Measurements from ENCODE around the gene TRPM2.
"Not testable (repeated sequence)": the region's sequence is repeated elsewhere in the genome, so short reads cannot be mapped to it uniquely, and the experiment has no call there.

The TRPM2 gene

GRCh38 chr21:44397431-44398031 is 44.1 kb downstream of the TRPM2 start:
- H3K36me3 Mint-ChIP-seq (ENCODE audit: low read depth) = no peaks in the 10 kb centered on the region

GRCh38 chr21:44398499-44398898 is 45.1 kb downstream of the TRPM2 start:
- Mint-ChIP-seq H3K4me3 (no peak overlapping the region), H3K27me3 (no peaks in the 10 kb centered on the region), H3K9me3 (no peaks in the 10 kb centered on the region), H3K27ac (no peak overlapping the region), H3K36me3 (ENCODE audit: low read depth) (no peaks in the 10 kb centered on the region), H3K4me1 (ENCODE audit: low read depth) (no peaks in the 10 kb centered on the region)

More at GRCh38 chr21:44397431-44398031, 44.1 kb downstream of the TRPM2 start:
- no peaks in the 10 kb centered on the region for H3K27me3 Mint-ChIP-seq
- H3K4me3 Mint-ChIP-seq = no peak overlapping the region
- H3K4me1 Mint-ChIP-seq (ENCODE audit: low read depth) = no peaks in the 10 kb centered on the region
- no peaks in the 10 kb centered on the region for H3K9me3 Mint-ChIP-seq
- no peak overlapping the region for H3K27ac Mint-ChIP-seq

- no peak overlapping the region for H3K4me3 Mint-ChIP-seq
- no peaks in the 10 kb centered on the region for H3K27me3 Mint-ChIP-seq
- H3K36me3 Mint-ChIP-seq (ENCODE audit: low read depth) = no peaks in the 10 kb centered on the region
- no peak overlapping the region for H3K27ac Mint-ChIP-seq
- no peaks in the 10 kb centered on the region for H3K4me1 Mint-ChIP-seq (ENCODE audit: low read depth)
- no peaks in the 10 kb centered on the region for H3K9me3 Mint-ChIP-seq
Measured at GRCh38 chr21:44399151-44399954, 45.9 kb downstream of the TRPM2 start.

- Mint-ChIP-seq H3K36me3 (ENCODE audit: low read depth) (no peaks in the 10 kb centered on the region), H3K27ac (no peak overlapping the region)
Measured at GRCh38 chr21:44399955-44400790, 46.8 kb downstream of the TRPM2 start.

GRCh38 chr21:44400791-44401385 is 47.5 kb downstream of the TRPM2 start:
- no peaks in the 10 kb centered on the region for H3K36me3 Mint-ChIP-seq (ENCODE audit: low read depth)
- H3K4me1 Mint-ChIP-seq (ENCODE audit: low read depth) = no peaks in the 10 kb centered on the region
- no peak overlapping the region for H3K27ac Mint-ChIP-seq
- H3K27me3 Mint-ChIP-seq = no peaks in the 10 kb centered on the region
- no peak overlapping the region for H3K4me3 Mint-ChIP-seq
- H3K9me3 Mint-ChIP-seq = no peaks in the 10 kb centered on the region

More at GRCh38 chr21:44399955-44400790, 46.8 kb downstream of the TRPM2 start:
- H3K4me3 Mint-ChIP-seq = no peak overlapping the region
- H3K9me3 Mint-ChIP-seq = no peaks in the 10 kb centered on the region
- no peaks in the 10 kb centered on the region for H3K4me1 Mint-ChIP-seq (ENCODE audit: low read depth)
- H3K27me3 Mint-ChIP-seq = no peaks in the 10 kb centered on the region

- Mint-ChIP-seq H3K36me3 (ENCODE audit: low read depth) (no peaks in the 10 kb centered on the region), H3K4me1 (ENCODE audit: low read depth) (no peaks in the 10 kb centered on the region), H3K9me3 (no peaks in the 10 kb centered on the region), H3K27me3 (no peaks in the 10 kb centered on the region), H3K4me3 (no peak overlapping the region), H3K27ac (no peak overlapping the region)
Measured at GRCh38 chr21:44401386-44402160, 48.2 kb downstream of the TRPM2 start.

- H3K27ac Mint-ChIP-seq = no peak overlapping the region
- H3K36me3 Mint-ChIP-seq (ENCODE audit: low read depth) = no peaks in the 10 kb centered on the region
- H3K4me3 Mint-ChIP-seq = no peak overlapping the region
- no peaks in the 10 kb centered on the region for H3K9me3 Mint-ChIP-seq
- H3K27me3 Mint-ChIP-seq = no peaks in the 10 kb centered on the region
- peaks cover 5% of the 10 kb centered on the region for H3K4me1 Mint-ChIP-seq (ENCODE audit: low read depth)
Measured at GRCh38 chr21:44402323-44403105, 49.1 kb downstream of the TRPM2 start.

GRCh38 chr21:44403106-44404020 is 49.9 kb downstream of the TRPM2 start:
- Mint-ChIP-seq H3K4me1 (ENCODE audit: low read depth) (peaks cover 8% of the 10 kb centered on the region), H3K36me3 (ENCODE audit: low read depth) (no peaks in the 10 kb centered on the region), H3K27me3 (no peaks in the 10 kb centered on the region), H3K9me3 (no peaks in the 10 kb centered on the region), H3K4me3 (no peak overlapping the region), H3K27ac (no peak overlapping the region)

- H3K27ac Mint-ChIP-seq; H3K4me1 Mint-ChIP-seq (ENCODE audit: low read depth); H3K4me3 Mint-ChIP-seq; H3K27me3 Mint-ChIP-seq; H3K36me3 Mint-ChIP-seq (ENCODE audit: low read depth); H3K9me3 Mint-ChIP-seq: not testable (repeated sequence)
Measured at GRCh38 chr21:44404482-44404881, 51.1 kb downstream of the TRPM2 start.

GRCh38 chr21:44405091-44405947 is 51.9 kb downstream of the TRPM2 start:
- H3K4me3 Mint-ChIP-seq = no peak overlapping the region
- no peaks in the 10 kb centered on the region for H3K36me3 Mint-ChIP-seq (ENCODE audit: low read depth)
- H3K9me3 Mint-ChIP-seq = no peaks in the 10 kb centered on the region
- peaks cover 8% of the 10 kb centered on the region for H3K4me1 Mint-ChIP-seq (ENCODE audit: low read depth)
- no peak overlapping the region for H3K27ac Mint-ChIP-seq
- H3K27me3 Mint-ChIP-seq = no peaks in the 10 kb centered on the region

- peaks cover 8% of the 10 kb centered on the region for H3K4me1 Mint-ChIP-seq (ENCODE audit: low read depth)
- H3K27me3 Mint-ChIP-seq = no peaks in the 10 kb centered on the region
- H3K4me3 Mint-ChIP-seq = no peak overlapping the region
- H3K36me3 Mint-ChIP-seq (ENCODE audit: low read depth) = no peaks in the 10 kb centered on the region
- no peak overlapping the region for H3K27ac Mint-ChIP-seq
- no peaks in the 10 kb centered on the region for H3K9me3 Mint-ChIP-seq
Measured at GRCh38 chr21:44405948-44406872, 52.8 kb downstream of the TRPM2 start.
